Measurements from ENCODE around the gene PARG.
"Not testable (repeated sequence)": the region's sequence is repeated elsewhere in the genome, so short reads cannot be mapped to it uniquely, and the experiment has no call there.

The PARG gene

DNA sequence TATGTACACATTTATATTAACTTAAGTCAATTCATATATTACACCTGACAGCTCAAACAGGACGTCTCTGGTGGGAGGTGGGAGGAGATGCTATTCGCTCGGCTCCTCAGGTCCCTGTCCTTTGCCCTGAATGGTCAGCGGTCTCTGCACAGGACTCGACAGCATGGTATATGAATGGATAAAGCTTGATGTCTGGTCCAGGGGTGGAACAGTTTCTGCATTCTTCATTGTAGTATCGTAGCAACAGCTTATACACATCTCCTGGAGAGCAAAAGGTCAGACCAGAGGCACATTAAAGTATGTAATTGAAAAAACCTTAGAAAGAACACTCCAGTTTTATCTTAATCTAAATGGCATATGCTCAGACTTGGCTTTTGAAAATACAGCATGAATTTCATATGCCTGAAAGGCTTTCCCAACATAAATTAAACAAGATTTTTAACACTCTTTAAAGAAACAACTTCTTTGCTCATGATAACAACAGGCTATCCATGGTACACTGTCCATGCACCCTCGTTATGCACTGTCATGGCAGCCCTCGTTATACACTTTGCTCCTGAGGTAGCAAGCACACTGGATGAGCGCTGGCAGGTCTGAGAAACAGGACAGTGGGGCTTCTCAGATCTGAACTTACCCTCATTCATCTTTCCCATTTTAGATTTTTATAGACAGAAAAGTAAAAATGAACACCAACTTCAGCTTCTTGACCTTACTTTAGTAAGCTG lies 122.4 kb downstream of the PARG start:
- no peak for DNase-seq

DNA sequence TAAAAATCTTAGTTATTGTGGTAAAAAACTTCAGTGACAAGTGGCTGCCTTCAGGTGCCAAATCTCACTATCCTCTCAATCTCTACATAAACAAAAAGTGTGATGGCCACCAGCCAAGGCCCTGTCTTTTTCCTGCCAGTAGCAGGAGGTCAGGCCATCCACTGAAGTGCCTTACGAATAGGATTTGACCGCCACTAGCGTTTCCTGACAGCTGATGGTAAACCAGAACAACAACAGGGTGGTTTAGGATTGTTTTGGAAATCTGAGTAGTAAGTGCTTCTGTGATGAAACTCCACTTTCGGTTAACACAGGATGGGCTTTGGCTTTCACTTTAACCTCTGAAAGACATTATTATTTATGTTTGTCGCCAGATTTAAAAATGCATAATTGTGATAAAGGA lies 124.0 kb downstream of the PARG start:
- no peak for DNase-seq

DNA sequence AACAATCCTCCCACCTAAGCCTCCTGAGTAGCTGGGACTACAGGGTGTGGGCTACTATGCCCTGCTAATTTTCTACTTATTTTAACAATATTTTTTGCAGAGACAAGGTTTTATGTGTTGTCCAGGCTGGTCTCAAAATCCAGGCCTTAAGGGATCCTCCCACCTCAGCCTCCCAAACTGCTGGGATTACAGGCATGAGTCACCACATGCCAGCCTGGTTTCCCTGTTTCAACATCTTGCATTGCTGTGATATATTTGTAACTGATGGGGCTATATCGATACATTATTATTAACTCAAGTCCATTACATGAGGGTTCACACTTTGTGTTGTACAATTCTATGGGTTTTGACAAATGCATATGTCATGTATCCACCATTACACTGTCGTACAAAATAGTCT lies 137.8 kb downstream of the PARG start:
- DNase-seq = no peak

DNA sequence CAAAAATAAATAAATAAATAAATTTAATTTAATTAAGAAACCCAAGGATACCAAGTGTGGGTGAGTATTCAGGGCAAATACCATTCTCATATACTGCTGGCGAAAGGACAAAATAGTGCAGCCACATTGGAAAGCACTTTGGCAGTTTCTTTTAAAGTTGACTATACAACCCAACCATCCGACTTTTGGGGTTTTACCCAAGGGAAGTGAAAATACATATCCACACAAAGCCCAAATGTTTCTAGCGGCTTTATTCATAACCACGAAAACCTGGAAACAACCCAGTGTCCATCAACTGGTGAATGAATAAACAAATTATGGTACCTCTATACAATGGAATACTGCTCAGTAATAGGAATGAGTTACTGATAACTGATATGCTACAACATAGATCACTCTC lies 143.6 kb downstream of the PARG start:
- no peak for DNase-seq

DNA sequence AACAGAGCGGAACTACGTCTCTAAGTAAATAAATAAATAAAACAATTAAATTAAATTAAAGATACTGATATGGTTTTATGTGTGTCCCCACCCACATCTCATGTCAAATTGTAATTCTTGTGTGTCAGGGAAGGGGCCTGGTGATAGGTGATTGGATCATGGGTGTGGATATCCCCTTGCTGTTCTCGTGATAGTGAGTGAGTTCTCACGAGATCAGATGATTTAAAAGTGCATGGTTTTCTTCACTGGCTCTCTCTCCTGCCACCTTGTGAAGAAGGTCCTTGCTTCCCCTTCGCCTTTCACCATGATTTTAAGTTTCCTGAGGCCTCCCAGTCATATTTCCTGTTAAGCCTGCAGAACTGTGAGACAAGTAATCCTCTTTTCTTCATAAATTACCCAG lies 150.7 kb downstream of the PARG start:
- no peak for DNase-seq

DNA sequence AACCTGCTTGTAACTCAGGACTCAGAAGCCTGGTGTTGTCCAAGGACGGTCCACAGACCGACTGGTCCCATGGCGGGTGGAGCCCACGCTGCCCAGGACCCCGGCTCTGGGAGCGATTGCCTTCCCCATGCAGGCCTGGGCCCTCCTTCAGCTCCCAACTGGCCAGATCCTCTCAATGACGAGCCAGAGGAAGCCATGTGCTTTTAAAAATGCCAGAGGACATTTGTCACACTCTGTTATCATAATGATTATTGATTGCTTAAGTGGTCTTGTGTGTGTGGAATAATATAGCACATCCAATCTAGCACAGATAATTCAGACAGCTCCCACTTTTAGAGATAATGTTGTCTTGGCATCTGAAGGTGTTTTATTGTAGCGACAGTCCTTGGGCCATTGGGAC lies 157.1 kb downstream of the PARG start:
- DNase-seq = no peak

DNA sequence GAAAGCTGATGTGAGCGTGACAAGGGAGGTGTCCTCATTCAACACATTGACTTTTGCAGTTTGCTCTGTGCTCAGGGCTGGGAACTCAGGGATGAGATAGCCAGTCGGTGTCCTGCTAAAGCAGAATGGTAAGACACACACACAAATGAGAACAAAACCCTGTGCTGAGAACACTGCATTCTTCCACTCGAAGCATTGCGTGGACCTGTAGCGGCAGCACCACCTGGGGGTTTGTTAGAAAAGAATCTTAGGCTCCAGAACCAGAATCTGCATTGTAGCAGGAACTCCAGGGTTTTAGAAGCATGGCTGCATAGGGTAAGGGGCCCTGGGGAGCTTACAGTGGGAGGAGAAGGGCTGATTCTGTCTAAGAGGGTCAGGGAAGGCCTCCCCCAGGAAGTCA lies 158.2 kb downstream of the PARG start:
- no peak for DNase-seq

DNA sequence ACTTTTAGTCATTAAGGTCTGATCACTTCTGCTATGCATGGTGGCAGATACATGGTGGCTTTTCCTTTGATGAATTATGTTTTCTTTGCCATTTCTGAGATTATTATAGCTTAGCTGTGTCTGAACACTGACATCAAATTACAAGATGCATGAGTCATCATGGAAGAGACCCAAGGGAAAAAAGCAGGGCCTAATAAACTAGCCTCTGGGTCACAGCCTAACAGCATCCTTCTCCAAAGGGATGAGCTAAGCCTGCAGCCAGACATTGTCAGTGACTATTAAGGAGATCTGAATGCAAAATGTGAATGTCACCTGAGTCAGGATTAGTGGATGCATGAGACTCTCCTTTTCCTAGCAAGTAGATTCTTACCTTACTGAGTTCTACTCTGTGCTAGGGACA lies 160.6 kb downstream of the PARG start:
- no peak for DNase-seq

DNA sequence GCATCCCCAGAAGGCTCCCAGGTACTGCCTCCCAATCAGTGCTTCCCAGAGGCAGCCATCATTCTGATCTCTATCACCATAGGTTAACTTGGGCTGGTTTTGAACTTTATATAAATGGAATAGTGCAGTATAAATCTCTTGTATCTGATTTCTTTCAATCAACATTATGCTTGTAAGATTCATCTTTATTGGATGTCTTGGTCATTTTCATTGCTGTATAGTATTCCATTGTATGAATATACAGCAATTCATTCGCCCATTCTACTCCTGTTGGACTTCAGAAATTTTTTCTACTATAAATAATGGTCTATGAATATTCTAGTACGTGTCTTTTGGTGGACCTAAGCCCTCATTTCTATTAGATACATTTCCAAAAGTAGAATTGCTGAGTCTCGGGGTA lies 163.6 kb downstream of the PARG start:
- no peak for DNase-seq

DNA sequence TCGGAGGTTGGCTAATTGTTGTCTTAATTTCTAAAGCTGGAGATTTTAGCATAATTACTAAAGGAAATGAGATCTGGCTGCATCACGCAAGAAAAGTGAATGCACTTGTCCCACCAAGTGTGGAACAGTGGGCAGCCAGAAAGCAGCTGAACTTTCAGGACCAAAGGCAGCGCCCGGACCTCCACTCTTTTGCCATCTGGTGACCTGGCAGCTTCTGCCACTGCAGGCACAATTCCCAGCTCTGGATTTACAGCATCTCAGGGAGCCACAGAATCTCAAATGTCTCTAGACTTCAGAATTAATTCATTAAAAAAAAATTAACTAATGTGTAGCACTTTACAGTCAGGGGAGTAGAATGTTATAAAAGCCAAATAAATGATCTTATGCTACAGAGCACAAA lies 165.0 kb downstream of the PARG start:
- no peak for DNase-seq

DNA sequence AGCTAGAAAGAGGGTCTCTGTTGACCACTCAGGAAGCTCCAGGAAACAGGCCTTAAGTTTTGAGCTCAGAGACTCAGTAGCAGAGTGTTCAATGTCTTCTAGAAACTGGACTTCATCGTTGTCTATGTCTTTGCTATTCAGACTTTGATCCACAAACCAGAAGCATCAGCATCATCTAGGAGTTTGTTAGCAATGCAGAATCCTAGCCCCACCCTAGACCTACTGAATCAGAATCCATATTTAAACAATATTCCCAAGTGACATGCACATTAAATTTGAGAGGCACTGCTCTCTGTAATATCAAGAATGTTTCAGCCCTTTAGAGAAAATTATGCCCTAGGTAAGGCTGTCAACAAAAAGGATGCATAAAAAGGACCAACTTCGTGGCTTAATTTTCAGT lies 166.8 kb downstream of the PARG start:
- DNase-seq = no peak

DNA sequence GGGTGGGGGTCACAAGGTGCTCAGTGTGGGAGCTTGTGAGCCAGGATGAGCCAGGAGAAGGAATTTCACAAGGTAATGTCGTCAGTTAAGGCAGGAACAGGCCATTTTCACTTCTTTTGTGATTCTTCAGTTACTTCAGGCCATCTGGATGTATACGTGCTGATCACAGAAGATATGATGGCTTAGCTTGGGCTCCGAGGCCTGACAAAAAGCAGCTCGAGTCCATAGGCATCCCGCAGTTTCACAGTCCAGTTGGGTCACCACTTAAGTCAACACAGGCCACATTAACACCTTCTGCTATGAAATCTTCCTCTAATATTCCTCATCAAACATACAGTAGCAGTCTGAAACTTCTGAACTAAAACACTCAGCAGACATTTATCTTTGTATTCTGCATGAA lies 168.9 kb downstream of the PARG start:
- DNase-seq = not testable (repeated sequence)

DNA sequence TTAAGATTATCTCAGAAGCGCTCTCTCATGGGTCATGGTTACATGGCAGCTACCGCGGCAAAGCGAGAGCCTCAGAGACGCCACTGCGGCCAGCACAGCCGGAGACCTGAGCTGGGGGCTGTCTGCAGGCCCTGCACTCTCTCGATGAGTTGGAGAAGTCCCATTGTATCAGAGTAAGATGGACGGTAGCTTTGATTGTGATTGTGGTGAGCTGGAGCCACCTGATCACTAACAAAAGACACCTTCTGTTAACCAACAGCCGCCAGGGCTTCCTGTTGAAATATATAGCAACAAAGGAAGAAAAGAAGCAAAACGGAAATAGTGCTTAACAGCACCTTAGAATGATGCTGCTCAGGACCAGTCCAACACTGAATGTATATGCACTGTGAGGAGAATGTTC lies 170.8 kb downstream of the PARG start:
- DNase-seq = not testable (repeated sequence)

DNA sequence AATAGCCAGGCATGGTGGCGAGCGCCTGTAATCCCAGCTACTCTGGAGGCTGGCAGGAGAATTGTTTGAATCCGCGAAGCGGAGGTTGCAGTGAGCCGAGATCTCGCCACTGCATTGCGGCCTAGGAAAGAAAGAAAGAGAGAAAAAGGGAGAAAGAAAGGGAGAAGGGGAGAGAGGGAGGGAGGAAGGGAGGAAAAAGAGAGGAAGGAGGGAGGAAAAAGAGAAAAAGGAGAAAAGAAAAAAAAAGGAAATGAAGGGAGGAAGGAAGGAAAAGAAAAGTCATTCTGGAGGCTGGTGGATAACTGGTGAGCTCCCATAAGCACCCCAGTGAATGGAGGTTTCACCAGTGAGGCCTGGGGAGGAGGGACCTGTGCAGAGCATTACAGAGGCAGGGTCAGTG lies 172.1 kb downstream of the PARG start:
- DNase-seq = no peak

DNA sequence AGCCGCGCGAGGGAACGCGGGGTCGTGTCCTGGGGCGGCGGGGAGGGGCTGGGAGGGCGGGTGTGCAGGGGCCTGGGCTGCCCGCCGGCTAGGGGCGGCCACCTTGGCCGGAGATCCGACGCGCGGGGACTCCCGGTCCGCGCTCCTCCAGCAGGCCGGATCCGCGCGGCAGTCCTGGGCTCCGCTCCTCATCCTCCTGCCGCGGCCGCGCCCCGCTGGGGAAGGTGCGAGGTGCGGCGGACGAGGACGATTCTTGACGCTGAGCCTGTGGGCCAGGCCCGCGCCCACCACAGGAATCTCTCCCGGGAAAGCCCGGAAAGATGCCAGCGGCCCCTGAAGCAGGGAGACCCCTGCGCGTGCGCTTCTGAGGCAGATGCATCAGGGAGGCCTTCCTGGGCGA lies 173.1 kb downstream of the PARG start:
- DNase-seq = no peak

DNA sequence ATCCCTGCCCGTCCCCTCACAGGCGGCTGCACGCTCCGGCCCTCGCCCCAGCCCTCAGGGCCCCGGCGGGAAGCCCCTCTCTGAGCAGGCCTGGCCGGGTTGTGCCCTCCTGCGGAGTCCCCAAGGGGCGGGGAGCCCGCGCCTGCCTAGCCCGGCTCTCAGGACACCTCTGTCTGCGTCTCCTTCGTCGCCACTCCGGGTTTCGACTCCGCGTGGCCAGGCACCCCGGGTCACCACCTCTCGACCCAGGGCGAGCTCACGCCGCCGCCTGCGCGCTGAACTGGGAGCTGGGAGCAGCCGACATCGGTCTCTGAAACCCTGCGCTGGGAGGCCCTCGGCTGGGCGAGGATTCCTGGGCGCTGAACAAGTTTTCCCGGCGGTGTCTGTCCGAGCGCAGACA lies 173.5 kb downstream of the PARG start:
- DNase-seq = no peak

Data from NCI-H1092 (cell line).